Left renal cortex interstitium (tissue), 4 donors: ENCODE data around the gene CDX1. TPM values are rescaled to one million over a fixed set of nuclear protein-coding genes. Genes with fewer than 3 reads are reported as not detected.

Experiments
- DNase-seq, 4 donors: peaks; one replicate each; pipeline ENCODE4 v3.0.0-alpha.2; 2013; ENCODE audit warnings: low read depth in 4 of 4, low spot score in 2 of 4, missing footprints in 1 of 4
- polyA plus RNA-seq, 4 donors: library from polyadenylated mRNA; unstranded; fragments of 120-200 nt; gene quantifications; one replicate each; pipeline ENCODE4 v1.2.1, GENCODE V29; 2013; ENCODE audit not compliant: insufficient read length in 4 of 4

The CDX1 gene
- polyA plus RNA-seq, 4 donors = 0.47 to 0.76 (median 0.50) TPM

DNA sequence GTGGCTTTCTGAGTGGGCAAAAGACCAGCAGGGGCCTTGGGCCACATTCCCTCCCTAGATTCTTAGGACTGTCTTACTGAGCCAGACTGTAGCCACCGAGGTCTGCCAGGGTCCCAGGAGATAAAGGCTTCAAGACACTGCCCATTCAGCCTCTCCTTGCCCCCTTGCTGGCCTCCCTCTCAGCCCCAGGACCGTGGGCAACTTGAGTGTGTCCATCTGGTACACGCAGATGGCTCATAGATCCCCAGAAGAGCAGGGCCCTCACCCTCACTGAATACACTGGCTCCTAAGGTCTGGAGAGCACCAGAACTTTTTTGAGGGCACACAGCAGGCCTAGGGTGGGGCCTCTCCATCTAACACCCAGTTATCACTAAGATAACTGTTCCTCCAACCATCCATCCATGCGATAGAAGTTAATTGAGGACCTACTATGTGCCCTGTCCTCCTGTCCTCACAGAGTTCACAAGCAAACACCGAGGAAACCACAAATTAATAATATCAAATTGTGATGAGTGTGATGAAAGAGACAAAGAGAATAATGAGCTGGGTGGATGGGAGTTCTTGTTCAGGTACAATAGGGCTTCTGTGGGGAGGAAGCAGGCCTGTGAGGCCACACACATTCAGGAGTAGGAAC lies 6.0 kb upstream of the CDX1 start:
- no peak for DNase-seq

DNA sequence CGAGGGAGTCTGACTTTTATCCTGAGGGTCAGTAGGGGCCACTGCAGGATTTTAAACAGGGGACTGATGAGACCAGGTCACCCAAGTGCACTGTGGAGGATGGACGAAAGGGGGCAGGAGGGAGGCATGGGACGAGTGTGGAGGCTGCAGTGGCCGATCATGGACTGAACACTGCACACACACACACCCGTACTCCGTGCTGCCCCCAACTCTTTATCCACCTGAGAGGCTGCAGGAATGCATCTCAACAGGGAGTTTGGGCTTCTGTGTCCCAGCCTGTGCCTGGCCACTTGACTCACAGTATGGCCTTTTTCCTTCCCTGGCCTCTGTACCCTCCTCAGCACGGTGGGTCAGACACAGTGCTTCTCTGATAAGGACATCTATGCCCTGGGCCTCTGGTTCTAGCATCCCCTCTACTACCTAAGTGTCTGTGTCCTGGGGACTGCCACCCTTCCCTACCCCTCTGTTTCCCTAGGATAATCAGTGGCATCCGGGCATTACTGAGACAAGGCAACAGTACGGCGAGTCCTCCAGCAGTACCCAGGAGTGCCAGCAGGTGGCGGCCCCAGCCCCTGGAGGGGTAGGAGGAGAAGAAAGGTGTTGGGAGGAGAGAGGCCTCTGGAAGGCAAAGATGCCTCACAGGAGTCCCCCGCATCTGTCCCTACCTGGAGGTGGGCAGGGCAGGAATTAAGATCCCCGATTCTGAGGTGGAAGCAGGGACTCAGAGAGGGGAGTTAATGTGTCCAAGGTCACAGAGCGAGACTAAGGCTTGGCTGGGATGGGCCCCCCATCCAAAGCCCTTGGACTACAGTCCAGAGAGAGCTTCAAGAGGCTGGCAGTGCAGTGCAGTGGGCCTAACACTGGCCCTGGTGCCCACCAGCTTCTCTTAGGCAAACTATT lies 5.1 kb upstream of the CDX1 start:
- no peak for DNase-seq

DNA sequence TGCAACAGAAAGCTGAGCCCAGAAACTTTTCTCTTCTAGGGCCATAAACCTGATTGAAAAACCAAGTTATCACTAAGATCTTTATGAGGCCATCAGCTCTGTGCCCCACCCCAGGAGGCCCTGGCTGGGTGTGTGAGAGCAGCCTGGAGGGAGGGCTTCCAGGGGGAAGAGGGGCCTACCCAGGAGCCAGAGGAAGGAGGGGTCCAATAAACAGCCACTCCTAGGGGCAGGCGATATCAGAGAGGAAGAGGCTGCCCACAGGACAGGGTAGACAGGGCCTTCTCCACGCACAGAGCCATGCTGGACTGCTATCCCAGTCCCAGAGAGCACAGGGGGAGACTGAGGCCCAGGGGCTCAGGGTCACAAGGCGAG lies 4.5 kb upstream of the CDX1 start:
- no peak for DNase-seq

DNA sequence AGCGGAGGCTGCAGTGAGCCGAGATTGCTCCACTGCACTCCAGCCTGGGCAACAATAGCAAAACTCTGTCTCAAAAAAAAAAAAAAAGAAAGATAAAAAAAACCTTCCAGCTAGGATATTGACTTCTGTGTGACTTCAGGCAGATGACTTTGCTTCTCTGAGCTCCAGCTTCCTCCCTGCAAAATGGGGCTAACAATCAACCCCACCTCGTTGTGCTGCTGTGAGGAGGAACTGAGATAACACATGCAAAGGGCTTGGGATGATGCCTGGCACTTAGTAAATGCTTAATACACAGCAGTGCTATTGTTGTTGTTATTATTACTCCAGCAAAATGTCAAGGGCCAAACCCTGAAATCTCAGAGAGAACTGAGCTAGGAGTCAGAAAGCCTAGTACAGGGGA lies 3.5 kb upstream of the CDX1 start:
- DNase-seq = no peak

DNA sequence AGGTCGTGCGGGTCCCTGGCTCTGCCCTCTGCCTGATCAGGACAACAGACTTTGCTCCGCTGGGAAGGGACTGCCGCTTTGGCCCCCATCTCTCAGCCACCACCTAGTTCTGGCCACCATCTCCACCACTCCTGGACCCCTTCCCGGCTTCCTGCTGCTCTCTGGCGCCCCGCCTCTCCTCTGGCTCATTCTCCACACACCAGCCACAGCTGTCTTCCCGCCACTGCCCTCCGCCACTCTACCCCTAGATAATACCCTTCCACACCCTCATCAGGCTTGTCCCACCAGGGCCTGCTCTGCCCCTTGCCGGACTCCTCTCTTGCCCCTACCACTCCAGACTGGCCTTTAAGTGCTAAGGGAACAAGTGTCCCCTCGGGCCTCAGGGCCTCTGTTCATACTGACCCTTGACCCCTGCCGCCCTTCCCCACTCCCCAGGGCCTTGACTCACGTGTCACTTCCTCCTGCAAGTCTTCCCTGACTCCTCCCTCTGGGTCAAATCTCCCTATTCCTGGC lies 3.0 kb upstream of the CDX1 start:
- no peak for DNase-seq

DNA sequence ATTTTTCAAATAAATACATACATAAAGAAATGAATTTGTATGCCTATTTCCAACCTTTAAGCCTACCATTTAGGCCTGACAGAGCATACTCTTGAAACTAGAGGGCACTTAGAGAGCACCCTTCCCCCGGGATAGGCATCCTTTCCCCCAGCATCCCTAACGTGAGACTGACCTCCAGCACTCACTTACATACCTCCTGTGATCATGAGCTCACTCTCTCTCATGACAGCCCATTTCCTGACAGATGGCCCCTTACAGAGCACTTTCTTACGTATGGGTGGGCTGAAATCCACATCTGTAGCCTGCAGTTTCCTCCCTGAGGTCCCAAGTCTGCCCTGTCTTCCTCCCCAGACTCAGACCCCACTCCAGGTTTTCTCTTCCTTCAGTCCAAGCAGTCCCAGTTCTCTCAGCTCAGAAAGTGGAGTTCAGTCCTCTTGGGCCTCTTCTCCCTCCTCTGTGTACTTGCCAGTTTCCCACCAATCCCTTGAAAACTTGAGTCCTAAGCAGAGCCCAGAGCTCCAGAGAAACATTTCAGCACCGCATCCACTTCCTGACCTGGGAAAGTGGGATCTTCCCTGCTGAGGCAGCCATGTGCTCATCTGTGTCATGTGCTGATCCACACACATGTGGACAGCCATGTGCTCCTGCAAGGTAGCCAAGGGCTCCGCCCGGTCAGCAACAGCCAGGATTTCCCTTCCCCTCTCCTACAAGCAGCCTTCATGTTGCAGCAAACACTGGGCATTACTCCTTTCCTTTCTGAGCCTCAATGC lies 2.2 kb upstream of the CDX1 start:
- no peak for DNase-seq

DNA sequence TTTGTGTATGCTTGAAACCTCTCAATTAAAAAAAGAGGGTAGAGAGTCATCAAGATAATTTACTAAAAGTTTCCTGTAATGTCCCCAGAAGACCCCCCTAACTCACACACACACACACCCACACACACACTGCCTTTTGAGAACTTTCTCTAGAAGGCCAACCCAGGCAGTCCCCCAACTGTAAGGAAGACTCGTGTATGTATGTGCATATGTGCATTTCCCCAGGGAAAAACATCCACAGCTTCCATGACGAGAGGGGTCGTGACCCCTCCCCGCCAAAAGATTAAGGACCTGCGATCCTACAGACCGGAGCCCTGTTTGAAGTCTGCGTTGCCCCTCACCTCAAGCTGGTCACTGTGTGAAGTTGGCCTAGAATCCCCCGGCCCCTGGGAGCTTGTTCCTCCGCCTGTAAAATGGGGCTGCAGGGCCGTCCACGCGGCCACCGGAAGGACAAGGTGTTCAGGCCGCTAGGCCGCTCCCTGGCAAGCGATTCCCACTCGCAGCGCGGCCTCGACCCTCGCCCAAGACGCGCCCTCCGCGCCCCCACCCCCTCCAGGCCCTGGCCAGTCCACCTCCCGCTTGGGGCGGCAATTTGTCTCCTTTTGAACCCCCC lies 435 bp upstream of the CDX1 start:
- no peak for DNase-seq

DNA sequence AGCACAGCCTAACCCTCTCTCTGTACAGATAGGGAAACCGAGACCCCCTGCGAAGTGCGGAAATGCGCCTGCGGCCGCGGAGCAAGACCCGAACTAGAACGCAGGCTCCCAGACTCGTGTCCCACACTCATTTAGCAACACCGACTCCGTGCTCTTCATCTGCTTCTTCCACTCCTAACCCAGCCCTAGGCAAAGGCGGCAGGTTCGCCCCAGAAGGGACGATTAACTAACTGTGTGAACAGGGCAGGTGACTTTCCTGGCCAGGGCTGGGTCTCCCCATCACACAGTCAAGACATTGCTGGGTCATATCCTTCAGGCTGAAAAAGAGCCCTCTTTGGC lies 903 bp downstream of the CDX1 start:
- no peak for DNase-seq

DNA sequence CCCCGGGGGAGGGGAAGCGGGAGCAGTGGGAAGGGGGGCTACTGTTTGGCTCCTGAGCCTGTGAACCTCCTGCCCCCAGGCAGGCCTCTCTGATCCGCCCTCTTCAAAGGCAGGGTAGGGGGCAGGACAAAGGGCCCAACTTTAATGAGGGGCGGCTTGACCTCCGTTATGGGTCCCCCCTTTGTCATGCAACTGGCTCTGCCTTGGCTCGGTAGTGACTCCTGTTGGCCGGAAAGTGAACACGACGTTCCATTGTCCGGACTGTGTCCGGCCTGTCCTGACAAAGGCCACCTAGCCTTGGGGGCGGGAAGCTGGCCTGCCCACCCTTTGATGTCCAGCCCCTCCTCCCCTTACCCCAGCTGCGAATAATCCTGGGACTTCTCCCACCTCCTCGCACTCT lies 1.3 kb downstream of the CDX1 start:
- no peak for DNase-seq

DNA sequence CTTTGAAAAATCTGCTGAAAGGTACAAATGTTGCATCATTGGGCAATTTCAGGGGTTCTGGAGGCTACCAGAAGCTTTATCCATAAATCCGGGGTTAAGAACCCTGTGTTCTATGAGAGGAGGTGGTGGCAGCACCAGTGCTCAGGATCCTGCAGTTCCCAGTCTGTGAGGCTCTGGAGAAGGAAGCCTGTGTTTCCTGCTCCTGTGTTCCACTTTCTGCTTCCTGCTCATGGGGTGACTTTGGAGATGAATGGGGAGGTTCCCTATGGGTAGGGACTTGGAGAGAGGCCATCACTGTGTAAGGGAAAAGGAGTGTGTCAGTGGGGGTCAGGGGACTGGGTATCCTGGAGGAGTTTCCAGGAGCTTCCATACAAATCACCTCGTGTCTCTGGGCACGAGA lies 2.3 kb downstream of the CDX1 start:
- DNase-seq = no peak

DNA sequence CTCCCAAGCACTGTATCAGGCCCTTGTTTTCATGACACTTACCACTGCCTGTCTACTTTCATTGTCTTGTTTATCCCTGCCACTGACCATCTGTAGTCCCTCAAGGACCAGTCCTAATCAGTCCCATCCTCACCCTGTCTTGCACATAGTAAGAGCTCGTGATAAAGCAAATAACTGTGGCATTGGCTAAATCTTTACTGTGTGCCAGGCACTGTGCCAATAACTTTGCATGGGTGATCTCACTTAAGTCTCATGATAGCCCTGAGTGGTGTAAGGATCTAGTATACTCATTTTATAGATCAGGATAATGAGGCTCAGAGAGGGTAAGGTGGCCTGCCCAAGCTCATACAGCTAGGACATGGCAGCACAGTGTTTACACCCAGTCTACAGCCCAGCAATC lies 5.6 kb downstream of the CDX1 start:
- DNase-seq = no peak

DNA sequence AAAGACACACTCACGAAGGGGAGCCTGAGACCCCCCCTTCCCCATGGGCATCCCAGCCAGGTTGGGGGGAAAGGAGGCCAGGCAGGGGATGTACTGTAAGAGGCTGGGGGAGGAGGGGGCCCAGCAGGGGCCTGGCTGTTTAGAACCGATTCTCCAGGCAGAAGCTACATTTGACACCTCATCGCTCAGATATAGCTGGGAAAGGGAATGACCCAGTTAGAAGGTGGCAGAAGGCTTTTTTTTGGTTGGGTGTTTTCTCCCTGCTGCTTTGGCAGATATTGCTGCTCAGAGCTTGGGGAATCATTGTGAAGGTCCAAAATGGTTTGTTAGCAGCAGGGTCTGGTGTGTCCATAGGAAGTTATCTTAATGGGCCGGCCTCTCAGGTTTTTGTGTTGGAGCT lies 6.0 kb downstream of the CDX1 start:
- DNase-seq = no peak

DNA sequence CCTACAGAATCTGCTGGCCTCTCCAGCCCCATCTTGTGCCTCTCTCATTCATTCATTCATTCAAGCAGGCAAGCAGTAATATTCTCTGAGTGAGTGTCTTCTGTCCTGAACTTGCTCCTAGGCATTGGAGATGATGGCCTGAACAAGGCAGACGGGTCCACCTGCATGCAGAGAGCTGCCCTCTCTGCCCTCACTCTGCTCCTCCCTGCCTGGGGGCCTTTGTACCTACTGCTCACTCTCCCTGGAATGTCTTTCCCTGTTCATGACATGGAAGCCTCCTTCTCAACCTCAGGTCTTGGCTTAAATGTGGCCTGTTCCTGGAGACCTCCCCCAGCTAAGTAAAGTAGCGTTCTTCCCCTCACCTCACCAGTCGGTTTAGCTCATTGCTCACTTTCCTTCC lies 6.6 kb downstream of the CDX1 start:
- no peak for DNase-seq

DNA sequence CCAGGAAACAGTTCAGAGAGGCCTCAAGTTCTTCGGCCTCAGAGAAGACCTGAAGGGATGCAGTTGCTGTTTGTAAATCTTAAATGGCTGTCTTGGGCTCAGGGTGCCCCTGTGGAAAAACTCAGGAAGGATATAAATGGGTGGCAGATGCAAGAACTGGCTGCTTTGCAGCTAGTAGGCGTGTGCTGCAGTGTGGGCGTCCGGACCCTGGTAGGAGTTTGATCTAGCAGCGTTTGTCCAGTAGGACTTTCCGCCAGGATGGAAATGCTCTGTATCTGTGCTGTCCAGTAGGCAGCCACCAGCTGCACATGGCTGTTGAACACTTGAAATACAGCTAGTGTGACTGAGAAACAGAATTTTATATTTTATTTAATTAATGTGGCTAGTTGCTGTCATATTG lies 7.7 kb downstream of the CDX1 start:
- no peak for DNase-seq

DNA sequence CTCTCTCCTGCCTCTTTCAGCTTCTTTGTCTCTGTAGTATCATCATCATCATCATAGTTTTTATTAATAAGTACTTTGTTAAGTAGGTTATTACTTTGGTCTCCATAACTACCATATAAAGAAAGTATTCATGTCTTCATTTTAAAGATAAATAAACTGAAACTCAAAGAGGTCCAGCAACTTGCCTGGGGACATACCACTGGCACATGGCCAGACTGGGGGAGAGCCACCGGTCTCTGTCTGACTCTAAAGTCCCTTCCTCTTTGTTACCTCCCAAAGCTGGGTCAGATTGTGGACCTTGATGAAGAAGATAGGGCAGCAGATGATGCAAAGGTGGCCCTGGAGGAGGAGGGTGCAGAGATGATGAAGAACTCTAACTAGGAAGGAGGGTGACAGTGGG lies 8.5 kb downstream of the CDX1 start:
- no peak for DNase-seq

DNA sequence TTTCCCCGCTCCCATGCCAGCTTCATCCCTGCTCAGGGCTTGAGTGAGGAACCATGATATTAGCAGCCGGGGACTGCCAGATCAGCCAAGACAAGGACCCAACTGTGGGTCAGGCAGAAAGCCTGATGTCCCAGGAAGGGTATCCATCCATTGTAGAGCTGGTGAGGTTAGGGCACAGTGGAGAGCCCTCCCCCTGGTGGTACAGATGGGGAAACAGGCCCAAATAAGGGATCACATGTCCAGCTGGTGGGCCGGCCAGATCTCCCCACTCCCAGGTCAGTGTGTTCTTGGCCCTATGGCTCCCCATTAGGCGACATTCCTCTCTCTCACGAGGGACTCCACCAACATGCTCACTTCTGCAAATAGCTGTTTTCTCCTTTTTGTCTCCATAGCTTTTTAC lies 9.0 kb downstream of the CDX1 start:
- DNase-seq = no peak

DNA sequence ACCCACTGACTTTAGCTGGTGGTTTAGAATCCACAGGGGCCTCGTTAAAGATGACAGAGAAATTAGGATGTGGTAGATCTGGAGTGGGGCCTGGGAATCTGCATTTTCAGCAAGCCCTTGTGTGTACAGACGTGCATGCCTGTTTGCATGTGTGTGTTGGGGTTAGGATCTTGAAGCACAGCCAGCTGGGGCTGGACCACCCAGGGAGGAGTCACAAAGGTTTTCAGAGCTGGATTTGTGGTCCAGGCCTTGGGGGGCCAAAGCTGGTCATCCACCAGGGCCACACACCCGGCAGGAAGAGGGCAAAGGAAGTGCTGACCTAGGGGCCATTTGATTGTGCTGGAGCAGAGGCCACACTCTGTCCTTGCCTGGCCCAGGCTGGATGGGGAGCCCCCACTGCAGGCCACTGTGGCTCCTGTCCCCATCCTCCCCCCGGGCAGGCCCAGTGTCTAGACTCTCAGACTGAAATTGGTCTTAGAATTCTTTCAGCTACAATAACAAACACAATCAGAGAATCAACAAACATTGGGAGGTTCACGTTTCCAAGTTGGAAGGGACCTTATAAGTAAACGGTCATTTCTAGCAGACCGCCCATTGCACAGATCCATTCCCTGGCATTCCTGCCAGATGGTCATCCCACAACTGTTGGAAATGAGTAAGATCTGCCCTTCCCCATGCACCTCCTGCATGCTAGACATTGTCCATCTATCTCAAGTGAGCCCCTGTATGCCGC lies 10.3 kb downstream of the CDX1 start:
- no peak for DNase-seq

DNA sequence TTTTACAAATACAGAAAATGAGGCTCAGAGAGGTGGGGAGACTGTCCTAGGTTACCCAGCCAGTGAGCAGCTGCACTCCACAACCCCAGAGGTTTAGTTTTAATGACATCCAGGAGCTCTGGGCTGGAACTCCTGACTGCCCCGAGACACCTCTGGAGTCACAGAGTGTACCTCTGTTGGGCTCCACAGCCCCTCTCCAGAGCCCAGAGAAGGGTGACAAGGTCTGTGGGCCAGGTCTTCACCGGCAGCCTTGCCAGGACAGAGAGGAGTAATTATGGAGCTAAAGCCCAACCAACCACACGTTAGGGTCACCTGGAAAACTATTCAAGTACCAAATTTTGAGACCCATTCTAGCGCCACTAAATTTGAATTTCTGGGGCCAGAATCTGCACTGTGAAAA lies 11.1 kb downstream of the CDX1 start:
- no peak for DNase-seq

DNA sequence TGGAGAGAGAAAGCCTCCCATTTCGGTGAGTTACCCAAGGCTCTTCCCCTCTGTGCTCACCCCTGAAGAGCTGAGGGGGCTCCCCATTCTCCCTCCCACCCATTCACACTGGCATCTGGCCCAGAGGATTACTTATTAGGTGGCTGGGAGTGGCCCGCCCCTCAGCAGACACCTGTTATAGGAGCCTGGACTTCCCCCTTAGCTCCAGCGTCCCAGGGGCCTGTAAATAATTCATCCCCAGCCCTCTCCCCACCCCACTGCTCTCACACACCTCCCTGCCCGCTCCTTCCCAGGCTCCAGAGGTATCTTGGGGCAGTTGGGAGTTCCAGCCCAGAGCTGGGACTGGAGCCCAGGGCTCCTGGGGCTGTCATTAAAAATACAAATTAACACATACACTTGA lies 11.7 kb downstream of the CDX1 start:
- no peak for DNase-seq

DNA sequence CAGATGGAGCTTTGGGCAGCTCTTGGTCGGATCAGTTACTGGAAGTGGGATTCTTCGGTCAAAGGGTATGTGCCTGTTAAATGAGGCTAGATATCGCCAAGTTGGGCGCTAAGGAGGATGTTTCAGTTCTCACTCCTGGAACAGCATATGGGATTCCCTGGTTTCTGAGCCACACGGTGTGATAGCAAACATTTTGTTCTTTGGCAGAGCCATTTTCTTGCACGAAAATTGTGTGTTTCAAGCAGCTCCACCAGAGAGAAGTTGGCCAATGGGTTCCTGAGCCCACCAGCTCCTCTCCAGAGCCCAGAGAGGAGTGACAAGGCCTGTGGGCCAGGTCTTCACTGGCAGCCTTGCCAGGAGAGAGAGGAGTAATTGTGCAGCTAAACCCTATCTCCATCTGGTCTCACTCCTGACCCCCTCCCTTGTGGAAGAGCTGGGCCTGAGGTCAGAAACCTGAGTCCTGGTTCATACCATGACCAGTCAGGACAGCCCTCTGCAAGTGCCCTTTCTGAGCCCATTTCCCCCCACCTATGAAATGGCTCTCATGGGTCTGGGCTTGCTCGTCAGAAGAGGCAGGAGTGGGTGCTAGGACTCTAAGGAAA lies 12.5 kb downstream of the CDX1 start:
- no peak for DNase-seq
